ENCODE measurements around the gene NAA50.
A peak's percentile ranks its signal among the peaks of the same experiment; 100 is the strongest.

Gene NAA50

GRCh38 chr3:113745756-113746547 is at the start of gene NAA50:
Gene NAA50 (minus strand): TSS chr3:113746249. CDS start chr3:113745949, 300 bp downstream.
- DNase-seq, result peak; percentile 75

- no peak for DNase-seq
Measured at GRCh38 chr3:113795693-113796092, 49.6 kb upstream of the NAA50 start.

GRCh38 chr3:113794526-113794925 is 48.5 kb upstream of the NAA50 start:
- no peak for DNase-seq

GRCh38 chr3:113791381-113791780 is 45.3 kb upstream of the NAA50 start:
- DNase-seq, result no peak

- DNase-seq, result no peak
Measured at GRCh38 chr3:113783980-113784379, 37.9 kb upstream of the NAA50 start.

- peak; percentile 78 for DNase-seq
Measured at GRCh38 chr3:113783463-113783862, 37.4 kb upstream of the NAA50 start.

GRCh38 chr3:113776564-113776963 is 30.5 kb upstream of the NAA50 start:
- DNase-seq, result no peak

- no peak for DNase-seq
Measured at GRCh38 chr3:113775516-113775915, 29.5 kb upstream of the NAA50 start.

GRCh38 chr3:113773381-113773780 is 27.3 kb upstream of the NAA50 start:
- DNase-seq, result no peak

- no peak for DNase-seq
Measured at GRCh38 chr3:113771993-113772392, 25.9 kb upstream of the NAA50 start.

GRCh38 chr3:113769551-113769950 is 23.5 kb upstream of the NAA50 start:
- DNase-seq, result peak; percentile 22

- no peak for DNase-seq
Measured at GRCh38 chr3:113764698-113765097, 18.6 kb upstream of the NAA50 start.

GRCh38 chr3:113758389-113759024 is 12.5 kb upstream of the NAA50 start:
- no peak for DNase-seq

GRCh38 chr3:113754494-113755159 is 8.6 kb upstream of the NAA50 start:
- no peak for DNase-seq

- no peak for DNase-seq
Measured at GRCh38 chr3:113753376-113753985, 7.4 kb upstream of the NAA50 start.

GRCh38 chr3:113751141-113751540 is 5.1 kb upstream of the NAA50 start:
- no peak for DNase-seq

- no peak for DNase-seq
Measured at GRCh38 chr3:113747283-113748046, 1.4 kb upstream of the NAA50 start.

GRCh38 chr3:113746548-113747282 is 666 bp upstream of the NAA50 start, which contains the start of gene ATP6V1A:
Gene ATP6V1A (plus strand): TSS chr3:113747035. CDS start chr3:113778754, 31,719 bp downstream.
- peak; percentile 95 for DNase-seq

GRCh38 chr3:113744941-113745755 is 901 bp downstream of the NAA50 start:
- DNase-seq, result peak; percentile 87

GRCh38 chr3:113743006-113743630 is 2.9 kb downstream of the NAA50 start:
- no peak for DNase-seq
